ENCODE results near the gene GALNT2.

Gene GALNT2

GRCh38 chr1:230052018-230052417 is 15.0 kb upstream of the GALNT2 start:
- DNase-seq, result no peak

- no peak for DNase-seq
Measured at GRCh38 chr1:230052665-230053064, 14.4 kb upstream of the GALNT2 start.

- DNase-seq, result no peak
Measured at GRCh38 chr1:230054092-230054749, 12.8 kb upstream of the GALNT2 start.

GRCh38 chr1:230056098-230056497 is 10.9 kb upstream of the GALNT2 start:
- DNase-seq, result no peak

- no peak for DNase-seq
Measured at GRCh38 chr1:230057100-230057499, 9.9 kb upstream of the GALNT2 start.

- DNase-seq, result no peak
Measured at GRCh38 chr1:230057681-230058565, 9.1 kb upstream of the GALNT2 start.

- DNase-seq, result no peak
Measured at GRCh38 chr1:230058626-230059025, 8.4 kb upstream of the GALNT2 start.

GRCh38 chr1:230061801-230062200 is 5.2 kb upstream of the GALNT2 start:
- no peak for DNase-seq

- no peak for DNase-seq
Measured at GRCh38 chr1:230062521-230062920, 4.5 kb upstream of the GALNT2 start.

- no peak for DNase-seq
Measured at GRCh38 chr1:230064283-230064682, 2.8 kb upstream of the GALNT2 start.

GRCh38 chr1:230065161-230065560 is 1.9 kb upstream of the GALNT2 start:
- DNase-seq, result no peak

GRCh38 chr1:230065571-230065970 is 1.5 kb upstream of the GALNT2 start:
- DNase-seq, result no peak

- DNase-seq, result no peak
Measured at GRCh38 chr1:230066031-230066430, 1.0 kb upstream of the GALNT2 start.

- DNase-seq, result peak; percentile 22
Measured at GRCh38 chr1:230067419-230067870, 407 bp downstream of the GALNT2 start.

GRCh38 chr1:230067871-230068620 is 1.0 kb downstream of the GALNT2 start:
- DNase-seq, result peak; percentile 7

GRCh38 chr1:230068621-230068873 is 1.5 kb downstream of the GALNT2 start:
- no peak for DNase-seq

GRCh38 chr1:230068952-230069684 is 2.1 kb downstream of the GALNT2 start:
- no peak for DNase-seq

GRCh38 chr1:230069796-230070195 is 2.8 kb downstream of the GALNT2 start:
- DNase-seq, result no peak

GRCh38 chr1:230070321-230071208 is 3.5 kb downstream of the GALNT2 start:
- DNase-seq, result no peak

- no peak for DNase-seq
Measured at GRCh38 chr1:230071316-230071715, 4.3 kb downstream of the GALNT2 start.

GRCh38 chr1:230072296-230072695 is 5.3 kb downstream of the GALNT2 start:
- no peak for DNase-seq

GRCh38 chr1:230072866-230073265 is 5.8 kb downstream of the GALNT2 start:
- DNase-seq, result no peak
